ENCODE measurements around the gene PLSCR1. TPM values are rescaled to one million over a fixed set of nuclear protein-coding genes. Genes with fewer than 3 reads are reported as not detected.

PLSCR1 gene
- total RNA-seq, 1 experiment from 2014 or later, result 60.1 TPM

DNA sequence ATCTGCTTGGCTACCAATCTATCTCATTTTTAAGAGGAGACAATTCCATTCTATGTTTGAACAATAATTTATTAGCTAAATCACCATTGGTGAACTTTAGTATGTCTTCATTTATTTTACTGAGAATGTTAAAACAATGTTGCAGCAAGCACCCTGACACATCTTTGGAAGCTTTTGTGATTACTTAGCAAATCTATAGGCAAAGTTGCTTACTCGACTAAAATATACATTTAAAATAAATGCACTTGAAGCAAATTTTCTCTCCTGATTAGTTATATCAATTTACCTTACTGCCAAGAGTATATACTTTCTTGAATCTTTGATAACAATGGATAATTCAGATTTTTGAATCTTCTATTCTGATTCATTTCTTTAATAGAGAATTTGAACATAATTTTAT lies 29.8 kb upstream of the PLSCR1 start:
- ChIA-PET CTCF (no interaction called here), POLR2A (ENCODE audit: unreplicated experiment) (interaction anchor here (0.6 kb wide), 1 partner anchor 57 kb away, joined by 6 read pairs; no protein-coding TSS in a partner anchor)
- BruUV-seq (replicated peaks), result no TSS peak
- no peaks in the 10 kb centered on the region for H4K20me1 ChIP-seq (ENCODE audit: insufficient read depth)
- H3F3A ChIP-seq (ENCODE audit: insufficient read depth, low read depth), result no peaks in the 10 kb centered on the region
- H3K4me2 ChIP-seq, result no peak overlapping the region
- H3K27ac ChIP-seq, result no peak overlapping the region
- H3K36me3 ChIP-seq (ENCODE audit: low read depth), result no peaks in the 10 kb centered on the region
- no peak overlapping the region for H2AFZ ChIP-seq
- H3K79me2 ChIP-seq (ENCODE audit: low read depth), result no peaks in the 10 kb centered on the region
- TF ChIP-seq EZH2 (IDR thresholded peaks at IDR 0.05; ENCODE audit: low read depth) (no peak), CTCF (conservative IDR thresholded peaks at IDR 0.05) (no peak)
- no peak for DNase-seq
- H3K9me3 ChIP-seq (ENCODE audit: insufficient read depth, low read depth), result no peaks in the 10 kb centered on the region
- intact Hi-C loops (cut with micrococcal nuclease; ENCODE audit: unreplicated experiment), result loop anchor here (10.0 kb wide), 1 partner anchor 779 kb away; no protein-coding TSS in a partner anchor
- H3K9me2 ChIP-seq (ENCODE audit: insufficient read depth), result no peaks in the 10 kb centered on the region
- H3K27me3 ChIP-seq (ENCODE audit: insufficient read depth, low read depth), result no peaks in the 10 kb centered on the region
- H3K4me3 ChIP-seq, result no peak overlapping the region
- H3K4me1 ChIP-seq (replicated peaks; ENCODE audit: insufficient read depth), result no peaks in the 10 kb centered on the region

DNA sequence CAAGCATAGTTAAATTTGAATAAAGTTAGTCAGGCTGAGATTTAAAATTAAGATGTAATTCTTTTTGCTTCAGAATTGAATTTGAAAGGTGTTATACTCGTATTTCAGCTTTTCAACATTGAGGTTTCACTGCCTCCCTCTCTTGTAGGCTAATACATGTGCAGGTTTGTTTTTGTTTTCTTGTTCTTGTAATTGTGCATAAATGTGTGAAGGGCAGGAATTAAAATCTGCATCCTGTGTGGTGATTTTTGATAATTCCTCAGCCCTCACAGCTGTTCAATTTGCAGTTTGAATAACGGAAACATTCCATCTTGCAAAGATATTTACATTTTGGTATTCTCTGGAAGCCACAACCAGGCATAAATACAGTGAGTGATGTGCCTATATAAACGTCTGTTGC lies 24.9 kb upstream of the PLSCR1 start:
- Histone ChIP-seq H3K79me2 (ENCODE audit: low read depth) (no peaks in the 10 kb centered on the region), H3K27me3 (ENCODE audit: insufficient read depth, low read depth) (no peaks in the 10 kb centered on the region), H3K9me3 (ENCODE audit: insufficient read depth, low read depth) (no peaks in the 10 kb centered on the region), H3F3A (ENCODE audit: insufficient read depth, low read depth) (no peaks in the 10 kb centered on the region), H3K27ac (no peak overlapping the region), H3K4me1 (replicated peaks; ENCODE audit: insufficient read depth) (no peaks in the 10 kb centered on the region), H3K4me3 (no peak overlapping the region), H2AFZ (no peak overlapping the region), H3K4me2 (no peak overlapping the region), H3K36me3 (ENCODE audit: low read depth) (no peaks in the 10 kb centered on the region), H4K20me1 (ENCODE audit: insufficient read depth) (no peaks in the 10 kb centered on the region), H3K9me2 (ENCODE audit: insufficient read depth) (no peaks in the 10 kb centered on the region)
- no peak for TF ChIP-seq EZH2 (IDR thresholded peaks at IDR 0.05; ENCODE audit: low read depth)
- no peak for TF ChIP-seq CTCF (conservative IDR thresholded peaks at IDR 0.05)
- intact Hi-C loops (cut with micrococcal nuclease; ENCODE audit: unreplicated experiment), result no loop called here
- no peak for DNase-seq
- CTCF ChIA-PET, result interaction anchor here (0.9 kb wide), 1 partner anchor 27 kb away, joined by 3 read pairs; no protein-coding TSS in a partner anchor
- no TSS peak for BruUV-seq (replicated peaks)
- POLR2A ChIA-PET (ENCODE audit: unreplicated experiment), result no interaction called here

DNA sequence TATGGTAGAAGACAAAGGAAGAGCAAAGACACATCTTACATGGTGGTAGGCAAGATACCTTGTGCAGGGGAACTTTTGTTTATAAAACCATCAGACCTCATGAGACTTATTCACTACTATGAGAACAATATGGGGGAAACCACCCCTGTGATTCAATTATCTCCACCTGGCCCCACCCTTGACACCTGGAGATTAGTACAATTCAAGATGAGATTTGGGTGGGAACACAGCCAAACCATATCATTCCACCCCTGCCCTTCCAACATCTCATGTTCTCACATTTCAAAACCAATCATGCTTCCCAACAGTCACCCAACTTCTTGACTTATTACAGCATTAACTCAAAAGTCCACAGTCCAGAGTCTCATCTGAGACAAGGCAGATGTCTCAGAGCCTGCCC lies 21.7 kb upstream of the PLSCR1 start:
- H3K36me3 ChIP-seq (ENCODE audit: low read depth), result no peaks in the 10 kb centered on the region
- no peak for DNase-seq
- intact Hi-C loops (cut with micrococcal nuclease; ENCODE audit: unreplicated experiment), result no loop called here
- no TSS peak for BruUV-seq (replicated peaks)
- ChIA-PET CTCF (no interaction called here), POLR2A (ENCODE audit: unreplicated experiment) (no interaction called here)
- H4K20me1 ChIP-seq (ENCODE audit: insufficient read depth), result no peaks in the 10 kb centered on the region
- H3K9me3 ChIP-seq (ENCODE audit: insufficient read depth, low read depth), result no peaks in the 10 kb centered on the region
- no peaks in the 10 kb centered on the region for H3F3A ChIP-seq (ENCODE audit: insufficient read depth, low read depth)
- no peak overlapping the region for H3K4me3 ChIP-seq
- H2AFZ ChIP-seq, result no peak overlapping the region
- no peaks in the 10 kb centered on the region for H3K9me2 ChIP-seq (ENCODE audit: insufficient read depth)
- H3K27ac ChIP-seq, result no peak overlapping the region
- TF ChIP-seq CTCF (conservative IDR thresholded peaks at IDR 0.05) (no peak), EZH2 (IDR thresholded peaks at IDR 0.05; ENCODE audit: low read depth) (no peak)
- no peaks in the 10 kb centered on the region; the same call in 1 of the 2 replicates for H3K4me1 ChIP-seq (replicated peaks; ENCODE audit: insufficient read depth)
- H3K79me2 ChIP-seq (ENCODE audit: low read depth), result no peaks in the 10 kb centered on the region
- H3K4me2 ChIP-seq, result no peak overlapping the region
- no peaks in the 10 kb centered on the region for H3K27me3 ChIP-seq (ENCODE audit: insufficient read depth, low read depth)

Measured in PC-9 (cell line).